Measurements from ENCODE around the gene HRH1.
"Not testable (repeated sequence)": the region's sequence is repeated elsewhere in the genome, so short reads cannot be mapped to it uniquely, and the experiment has no call there.

HRH1 gene

GRCh38 chr3:11211531-11212298 lies 57.4 kb downstream of the HRH1 start:
- FAIRE-seq, result no peak

GRCh38 chr3:11212299-11212608 lies 58.0 kb downstream of the HRH1 start:
- no peak for FAIRE-seq

GRCh38 chr3:11212784-11213183 lies 58.5 kb downstream of the HRH1 start:
- no peak for FAIRE-seq

- no peak for FAIRE-seq
Observed at GRCh38 chr3:11213810-11214450, 59.6 kb downstream of the HRH1 start.

GRCh38 chr3:11214451-11214978 lies 60.2 kb downstream of the HRH1 start:
- no peak for FAIRE-seq

- FAIRE-seq, result not testable (repeated sequence)
Observed at GRCh38 chr3:11217370-11217769, 63.1 kb downstream of the HRH1 start.

GRCh38 chr3:11220230-11220629 lies 65.9 kb downstream of the HRH1 start:
- no peak for FAIRE-seq

- no peak for FAIRE-seq
Observed at GRCh38 chr3:11221818-11222415, 67.6 kb downstream of the HRH1 start.

- no peak for FAIRE-seq
Observed at GRCh38 chr3:11224010-11224409, 69.7 kb downstream of the HRH1 start.

GRCh38 chr3:11224870-11225229 lies 70.6 kb downstream of the HRH1 start:
- FAIRE-seq, result no peak

- no peak for FAIRE-seq
Observed at GRCh38 chr3:11226042-11226370, 71.7 kb downstream of the HRH1 start.

- no peak for FAIRE-seq
Observed at GRCh38 chr3:11228041-11228440, 73.7 kb downstream of the HRH1 start.

- no peak for FAIRE-seq
Observed at GRCh38 chr3:11230125-11230524, 75.8 kb downstream of the HRH1 start.

GRCh38 chr3:11230832-11231231 lies 76.5 kb downstream of the HRH1 start:
- FAIRE-seq, result no peak

- FAIRE-seq, result no peak
Observed at GRCh38 chr3:11235385-11235784, 81.1 kb downstream of the HRH1 start.

GRCh38 chr3:11236588-11237461 lies 82.5 kb downstream of the HRH1 start:
- no peak for FAIRE-seq

- no peak for FAIRE-seq
Observed at GRCh38 chr3:11238060-11238459, 83.8 kb downstream of the HRH1 start.

GRCh38 chr3:11238880-11239279 lies 84.6 kb downstream of the HRH1 start:
- no peak for FAIRE-seq

GRCh38 chr3:11239796-11240195 lies 85.5 kb downstream of the HRH1 start:
- no peak for FAIRE-seq

- FAIRE-seq, result no peak
Observed at GRCh38 chr3:11240496-11240895, 86.2 kb downstream of the HRH1 start.

GRCh38 chr3:11244121-11244677 lies 89.9 kb downstream of the HRH1 start:
- no peak for FAIRE-seq

- FAIRE-seq, result no peak
Observed at GRCh38 chr3:11245276-11245675, 91.0 kb downstream of the HRH1 start.
